Thyroid gland (tissue), 4 donors: ENCODE measurements around the gene DDX42. TPM values are rescaled to one million over a fixed set of nuclear protein-coding genes. Genes with fewer than 3 reads are reported as not detected.
"Not testable (repeated sequence)": the region's sequence is repeated elsewhere in the genome, so short reads cannot be mapped to it uniquely, and the experiment has no call there.

Experiments used
- DNase-seq, 2 donors: peaks; one replicate each; pipeline ENCODE4 v3.0.0-alpha.2; 2019
- H3K27ac ChIP-seq, 3 donors: fragments of 200-600 bp; sonication (generic); 1 replicate in 2 of 3; 2 replicates in 1 of 3; pipeline ENCODE4 v1.5.1; 2016 to 2019; ENCODE audit warnings: mild to moderate bottlenecking in 1 of 3, moderate library complexity in 1 of 3
- H3K27me3 ChIP-seq: fragments of 200-600 bp; sonication (generic); one replicate; pipeline ENCODE4 v1.5.1; 2019
- H3K36me3 ChIP-seq, 2 donors: fragments of 200-600 bp; sonication (generic); one replicate each; pipeline ENCODE4 v1.5.1; 2016 to 2019
- H3K4me1 ChIP-seq, 2 donors: fragments of 200-600 bp; sonication (generic); one replicate each; pipeline ENCODE4 v1.5.1; 2017 to 2019
- H3K4me3 ChIP-seq, 3 donors: fragments of 200-600 bp; sonication (generic); replicated peaks in 1 of 3; 1 replicate in 2 of 3; 2 replicates in 1 of 3; pipeline ENCODE4 v1.5.1; 2016; ENCODE audit warnings: mild to moderate bottlenecking in 1 of 3
- H3K9me3 ChIP-seq: fragments of 200-600 bp; sonication (generic); one replicate; pipeline ENCODE4 v1.5.1; 2017
- POLR2A ChIP-seq, 2 donors: fragments of 450-650 bp; IDR thresholded peaks; one replicate each; pipeline ENCODE4 v1.6.1; 2017; ENCODE audit warnings: antibody characterized with exemption in 2 of 2, mild to moderate bottlenecking in 2 of 2, moderate library complexity in 1 of 2
- WGBS, 2 donors: methylation state at CpG; one replicate each; pipeline ENCODE4 v1.1.5; 2017; 5-methylcytosine and 5-hydroxymethylcytosine counted together
- intact Hi-C: fragments of 100-400 bp; cut with DNase I; formaldehyde crosslinking; loops from one replicate; pipeline ENCODE4 v1.15.1; 2023
- total RNA-seq, 4 donors: library from RNA; depleted of rRNA; stranded (reverse); fragments of >200 nt; gene quantifications; one replicate each; pipeline ENCODE4 v1.2.3, GENCODE V29; 2016
- TF ChIP-seq, protein P1 (sequence below), 6 experiments: fragments of 200-600 bp in 3 of 6; fragments of 450-650 bp in 3 of 6; sonication (generic) in 3 of 6; IDR thresholded peaks; one replicate each; pipeline ENCODE4 v1.5.1; 2016 to 2019; ENCODE audit warnings: antibody characterized with exemption in 6 of 6, mild to moderate bottlenecking in 2 of 6, inconsistent platforms in 1 of 6, moderate library complexity in 1 of 6

Gene DDX42
- total RNA-seq, 4 donors from 2014 or later = 76.3 to 138 (median 89.1) TPM

DNA sequence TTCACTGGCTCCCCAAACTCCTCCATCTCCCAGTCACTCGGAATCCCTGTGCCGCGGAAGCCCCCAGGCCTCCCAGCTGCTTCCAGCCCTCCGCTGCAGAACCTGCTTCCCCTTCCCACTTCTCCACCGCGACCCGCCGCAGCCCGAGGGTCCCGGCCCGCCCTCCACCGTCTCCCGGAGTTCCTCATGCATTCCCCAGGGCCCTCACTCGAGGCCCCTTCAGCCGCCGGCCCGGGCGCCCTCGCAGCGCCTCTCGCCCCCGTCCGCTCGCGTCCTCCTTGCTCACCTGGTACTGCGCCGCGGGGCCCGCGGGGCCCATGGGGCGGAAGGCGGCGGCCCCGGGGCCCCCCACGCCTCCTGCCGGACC lies 68.2 kb downstream of the DDX42 start:
- H3K9me3 ChIP-seq = no peaks in the 10 kb centered on the region
- WGBS, 2 donors = 0% methylated on average over 17 to 21 of the region's 36 CpGs
- H3K27ac ChIP-seq = peak overlapping the region; percentile 85 to 96 (median 88)
- H3K36me3 ChIP-seq = no peaks in the 10 kb centered on the region
- peaks cover 55% of the 10 kb centered on the region in 2 donors for H3K4me1 ChIP-seq
- H3K27me3 ChIP-seq = no peaks in the 10 kb centered on the region
- H3K4me3 ChIP-seq = peak overlapping the region; percentile 61 to 96 (median 89)
- intact Hi-C loops = no loop called here
- DNase-seq = peak; percentile 45 to 55
- TF ChIP-seq, protein P1, sequence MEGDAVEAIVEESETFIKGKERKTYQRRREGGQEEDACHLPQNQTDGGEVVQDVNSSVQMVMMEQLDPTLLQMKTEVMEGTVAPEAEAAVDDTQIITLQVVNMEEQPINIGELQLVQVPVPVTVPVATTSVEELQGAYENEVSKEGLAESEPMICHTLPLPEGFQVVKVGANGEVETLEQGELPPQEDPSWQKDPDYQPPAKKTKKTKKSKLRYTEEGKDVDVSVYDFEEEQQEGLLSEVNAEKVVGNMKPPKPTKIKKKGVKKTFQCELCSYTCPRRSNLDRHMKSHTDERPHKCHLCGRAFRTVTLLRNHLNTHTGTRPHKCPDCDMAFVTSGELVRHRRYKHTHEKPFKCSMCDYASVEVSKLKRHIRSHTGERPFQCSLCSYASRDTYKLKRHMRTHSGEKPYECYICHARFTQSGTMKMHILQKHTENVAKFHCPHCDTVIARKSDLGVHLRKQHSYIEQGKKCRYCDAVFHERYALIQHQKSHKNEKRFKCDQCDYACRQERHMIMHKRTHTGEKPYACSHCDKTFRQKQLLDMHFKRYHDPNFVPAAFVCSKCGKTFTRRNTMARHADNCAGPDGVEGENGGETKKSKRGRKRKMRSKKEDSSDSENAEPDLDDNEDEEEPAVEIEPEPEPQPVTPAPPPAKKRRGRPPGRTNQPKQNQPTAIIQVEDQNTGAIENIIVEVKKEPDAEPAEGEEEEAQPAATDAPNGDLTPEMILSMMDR (IDR thresholded peaks at IDR 0.05) = no peak
- TF ChIP-seq POLR2A (IDR thresholded peaks at IDR 0.05) = no peak

DNA sequence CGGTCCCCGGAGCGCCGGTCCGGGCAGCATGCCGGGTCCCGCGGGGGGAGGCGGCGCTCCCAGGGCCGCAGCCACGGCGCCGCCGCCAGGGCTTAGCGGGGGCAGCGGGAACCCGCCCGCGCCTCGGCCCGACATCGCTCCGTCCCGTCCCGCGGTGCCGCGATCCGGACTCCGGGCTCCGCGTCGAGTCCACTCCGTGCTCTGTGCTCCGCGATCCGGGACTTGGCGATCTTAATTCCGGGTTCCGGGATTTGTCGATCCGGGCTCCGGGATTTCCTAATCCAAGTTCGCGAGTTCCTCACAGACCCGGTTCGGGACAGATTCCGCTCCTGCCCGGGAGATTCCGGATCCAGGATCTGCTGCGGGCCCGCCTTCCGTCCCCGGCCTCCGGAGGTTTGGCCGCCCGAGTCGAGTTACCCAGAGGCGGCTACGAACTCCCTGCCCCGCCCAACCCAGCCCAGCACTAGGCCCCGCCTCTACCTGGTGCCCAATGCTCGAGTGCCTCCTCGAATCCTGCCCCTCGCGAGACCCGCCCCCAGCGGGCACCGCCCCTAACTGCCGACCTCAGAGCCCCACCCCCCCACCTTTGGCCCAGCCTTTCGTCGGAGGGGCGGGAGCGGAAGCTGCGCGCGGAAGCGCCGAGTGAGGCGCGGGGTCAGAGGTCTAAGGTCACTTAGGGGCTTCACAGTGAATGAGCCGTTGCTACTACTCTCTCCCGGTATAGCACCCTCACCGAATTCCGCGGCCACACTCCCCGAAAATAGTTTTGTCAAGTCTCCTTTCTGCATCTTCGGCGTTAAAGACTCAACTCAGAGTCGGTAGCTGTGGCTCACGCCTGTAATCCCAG lies 68.8 kb downstream of the DDX42 start, which contains the start of gene SMARCD2:
Gene SMARCD2, minus strand, starts transcription at position 146 of the 847 bp plus-strand sequence. Its CDS starts 11 bp downstream, at position 135.
- H3K4me3 ChIP-seq = peak within 1 kb of the TSS; percentile 61 to 96 (median 89)
- DNase-seq = peak; percentile 97 to 98
- no peaks in the 10 kb centered on the region for H3K9me3 ChIP-seq
- H3K36me3 ChIP-seq = no peaks in the 10 kb centered on the region
- TF ChIP-seq POLR2A (IDR thresholded peaks at IDR 0.05) = peak; percentile 58 to 70
- TF ChIP-seq, protein P1 (IDR thresholded peaks at IDR 0.05) = peak in 1 of 6 experiments; percentile 16
- H3K4me1 ChIP-seq = peaks cover 49 to 51% of the 10 kb centered on the region in 2 donors
- H3K27me3 ChIP-seq = no peaks in the 10 kb centered on the region
- peak within 1 kb of the TSS; percentile 85 to 96 (median 88) for H3K27ac ChIP-seq
- intact Hi-C loops = no loop called here
- 0 to 1% methylated on average over 1 to 21 of the region's 92 CpGs for WGBS, 2 donors

DNA sequence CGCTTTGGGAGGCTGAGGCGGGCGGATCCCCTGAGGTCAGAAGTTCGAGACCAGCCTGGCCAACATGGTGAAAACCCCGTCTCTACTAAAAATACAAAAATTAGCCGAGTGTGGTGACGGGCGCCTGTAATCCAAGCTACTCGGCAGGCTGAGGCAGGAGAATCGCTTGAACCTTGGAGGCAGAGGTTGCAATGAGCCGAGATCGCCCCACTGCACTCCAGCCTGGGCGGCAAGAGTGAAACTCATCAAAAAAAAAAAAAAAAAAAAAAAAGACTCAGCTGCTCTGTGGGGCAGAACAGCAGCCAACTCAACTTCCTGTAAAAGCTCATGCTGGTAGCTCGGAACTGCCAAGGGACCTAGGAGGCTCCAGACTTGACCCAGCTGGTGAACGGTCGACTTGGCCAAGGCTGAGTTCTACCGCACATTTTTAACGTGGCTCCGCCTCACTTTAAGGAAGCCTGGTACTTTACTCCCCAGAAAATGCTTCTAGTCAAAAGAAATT lies 69.5 kb downstream of the DDX42 start:
- peaks cover 42 to 44% of the 10 kb centered on the region in 2 donors for H3K4me1 ChIP-seq
- intact Hi-C loops, H3K36me3 ChIP-seq, H3K9me3 ChIP-seq, H3K27me3 ChIP-seq: not testable (repeated sequence)
- WGBS, 2 donors = 4 to 6% methylated on average over 14 to 19 of the region's 19 CpGs
- DNase-seq = peak; percentile 78 to 79
- H3K4me3 ChIP-seq = peak overlapping the region in 2 of 3 donors; percentile 19 to 39
- peak overlapping the region; percentile 85 to 93 (median 88) for H3K27ac ChIP-seq

DNA sequence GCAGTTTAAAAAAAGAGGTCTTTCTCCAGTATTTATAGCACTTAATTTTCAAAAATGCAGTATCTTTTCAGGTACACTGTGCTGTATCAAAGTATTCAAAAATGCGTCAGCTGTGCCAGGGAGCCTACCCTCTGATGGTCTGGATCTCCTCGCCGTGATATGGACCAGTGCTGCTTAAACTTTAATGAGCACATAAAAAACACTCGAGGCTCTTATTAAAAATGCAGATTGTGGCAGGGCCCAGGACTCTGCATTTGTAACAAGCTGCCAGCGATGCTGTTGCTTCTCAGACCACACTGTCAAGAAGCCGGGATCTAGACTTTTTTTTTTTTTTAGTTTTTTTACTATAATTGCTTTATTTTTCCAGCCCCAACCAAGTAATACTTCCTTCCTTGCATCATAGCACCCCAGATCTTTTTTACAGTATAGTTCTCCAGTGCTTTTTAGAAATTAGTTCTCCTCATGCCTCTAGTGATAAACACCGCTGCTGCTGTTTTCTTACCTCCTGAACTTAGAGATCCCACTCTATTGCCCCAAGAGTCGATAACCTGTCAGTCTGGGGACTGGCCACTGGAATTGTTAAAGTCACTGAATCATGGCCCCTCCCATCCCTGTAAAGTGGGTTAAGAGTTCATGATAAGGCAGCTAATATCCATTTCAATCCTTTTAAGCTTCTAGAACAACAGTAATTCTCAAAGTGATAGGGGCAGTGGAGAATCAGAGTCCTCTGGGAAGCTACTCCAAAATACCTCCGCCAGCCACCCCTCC lies 70.1 kb downstream of the DDX42 start:
- H3K27me3 ChIP-seq = no peaks in the 10 kb centered on the region
- no peaks in the 10 kb centered on the region for H3K9me3 ChIP-seq
- 67 to 72% methylated on average over 9 of the region's 9 CpGs for WGBS, 2 donors
- DNase-seq = no peak
- peak overlapping the region; percentile 85 to 93 (median 88) for H3K27ac ChIP-seq
- intact Hi-C loops = no loop called here
- no peaks in the 10 kb centered on the region for H3K36me3 ChIP-seq
- TF ChIP-seq, protein P1 (IDR thresholded peaks at IDR 0.05) = no peak
- no peak for TF ChIP-seq POLR2A (IDR thresholded peaks at IDR 0.05)
- H3K4me3 ChIP-seq = peak overlapping the region in 1 of 3 donors; percentile 39
- H3K4me1 ChIP-seq = peaks cover 36 to 37% of the 10 kb centered on the region in 2 donors

DNA sequence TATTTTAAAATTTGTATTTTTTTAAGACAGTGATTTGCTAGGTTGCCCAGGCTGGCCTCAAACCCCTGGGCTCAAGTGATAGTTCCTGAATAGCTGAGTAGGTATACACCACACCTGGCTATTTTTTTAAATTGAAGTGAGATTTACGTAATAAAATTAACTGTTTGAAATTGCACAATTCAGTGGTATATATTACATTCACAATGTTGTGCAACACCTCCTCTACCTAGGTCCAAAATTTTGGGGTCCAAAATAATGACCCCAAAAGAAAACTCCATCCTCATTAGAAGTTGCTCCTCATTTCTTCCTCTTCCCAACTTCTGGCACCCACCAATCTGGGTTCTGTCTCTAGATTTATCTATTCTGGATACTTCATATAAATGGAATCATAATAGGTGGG lies 71.5 kb downstream of the DDX42 start:
- TF ChIP-seq, protein P1 (IDR thresholded peaks at IDR 0.05) = no peak
- TF ChIP-seq POLR2A (IDR thresholded peaks at IDR 0.05) = no peak
- H3K27ac ChIP-seq = no peak overlapping the region
- no peak for DNase-seq
- 43 to 44% methylated on average over 1 of the region's 1 CpG for WGBS, 2 donors
- peaks cover 22 to 23% of the 10 kb centered on the region in 2 donors for H3K4me1 ChIP-seq
- H3K27me3 ChIP-seq = no peaks in the 10 kb centered on the region
- H3K9me3 ChIP-seq = no peaks in the 10 kb centered on the region
- no peaks in the 10 kb centered on the region for H3K36me3 ChIP-seq
- intact Hi-C loops = no loop called here
- no peak overlapping the region for H3K4me3 ChIP-seq
